Measurements from ENCODE around the gene SUGCT.

SUGCT gene

DNA sequence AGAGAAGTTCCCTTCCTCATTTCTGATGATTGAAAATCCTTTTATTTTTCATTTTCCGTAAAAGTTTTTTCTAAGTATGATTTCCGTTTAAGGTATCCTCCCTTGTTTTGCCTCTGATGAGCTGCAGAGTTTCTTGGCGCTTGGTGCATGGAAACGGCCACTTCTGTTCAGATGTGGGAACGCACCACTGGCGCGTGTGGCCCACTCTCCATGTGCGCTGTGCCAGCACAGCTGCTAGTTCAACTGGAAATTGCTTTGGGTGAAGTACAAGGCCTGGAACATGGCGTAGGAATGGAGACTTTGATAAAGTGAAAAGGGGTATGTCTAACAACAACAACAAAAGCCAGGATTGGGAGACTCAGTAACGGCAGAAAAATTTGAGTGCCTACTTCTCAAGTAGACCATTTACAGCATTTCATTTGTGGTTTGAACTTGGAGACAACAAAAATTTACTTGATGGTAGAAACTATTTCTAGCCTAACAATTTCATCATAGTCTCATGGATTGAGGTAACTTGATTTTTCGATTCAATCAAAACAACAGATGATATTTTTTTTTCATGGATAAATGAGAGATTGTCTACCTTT, 364.2 kb downstream of the SUGCT start:
- no peak for DNase-seq (ENCODE audit: low read depth, low spot score)
- H3K27ac ChIP-seq: no peak overlapping the region

DNA sequence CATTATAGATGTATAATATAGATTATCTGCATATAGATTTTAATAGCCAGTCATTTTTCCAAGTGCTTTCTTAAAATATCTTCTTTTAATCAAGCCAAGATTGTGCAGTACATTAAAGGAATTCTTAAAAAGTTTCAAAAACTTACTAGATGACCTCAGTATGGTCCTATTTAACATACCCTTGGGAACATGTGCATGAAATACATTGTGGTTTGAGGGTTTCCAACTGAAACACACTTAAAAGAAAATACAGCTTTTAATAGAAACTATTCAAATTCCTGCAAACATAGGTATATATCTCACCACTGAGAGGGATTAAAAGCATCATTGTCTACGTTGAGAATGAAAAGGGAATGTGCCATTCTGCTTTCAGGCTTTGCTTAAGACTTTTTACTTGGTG, 364.9 kb downstream of the SUGCT start:
- H3K27ac ChIP-seq: no peak overlapping the region
- no peak for DNase-seq (ENCODE audit: low read depth, low spot score)

DNA sequence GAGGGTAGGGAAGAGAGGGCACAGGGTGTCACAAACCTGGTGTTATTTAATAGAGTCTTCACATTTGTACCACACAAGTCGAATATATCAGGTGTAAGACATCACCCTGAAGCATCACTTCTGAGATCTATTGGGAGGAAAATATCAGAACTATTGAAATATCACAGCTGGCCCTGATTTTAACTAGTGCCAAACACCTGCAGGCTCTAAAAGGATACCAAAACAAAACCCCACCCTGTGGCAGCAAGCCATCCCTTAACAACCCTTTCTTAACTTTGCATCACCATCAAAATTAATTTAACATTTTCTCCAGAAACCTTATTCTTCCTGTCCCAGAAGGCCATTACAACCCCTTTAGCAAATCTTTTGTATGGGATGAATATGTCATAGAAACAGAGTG, 365.4 kb downstream of the SUGCT start:
- no peak for DNase-seq (ENCODE audit: low read depth, low spot score)
- no peak overlapping the region for H3K27ac ChIP-seq

DNA sequence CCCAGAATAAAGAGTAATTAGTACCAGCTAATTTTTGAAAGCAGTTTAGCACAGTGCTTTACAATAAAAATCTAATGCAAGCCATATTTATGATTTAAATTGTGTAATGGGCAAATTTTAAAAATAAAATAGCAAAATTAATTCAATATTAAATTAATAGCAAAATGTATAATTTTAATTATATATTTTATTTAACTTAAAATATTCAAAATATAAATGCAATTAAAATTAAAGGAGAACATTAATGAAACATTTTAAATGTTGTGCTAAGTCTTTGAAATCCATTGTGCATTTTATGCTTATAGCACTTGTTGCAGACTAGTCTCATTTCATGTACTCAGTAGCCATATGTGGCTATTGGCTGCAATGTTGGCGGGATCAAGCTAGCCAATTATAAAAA, 367.6 kb downstream of the SUGCT start:
- no peak overlapping the region for H3K27ac ChIP-seq
- DNase-seq (ENCODE audit: low read depth, low spot score): no peak

DNA sequence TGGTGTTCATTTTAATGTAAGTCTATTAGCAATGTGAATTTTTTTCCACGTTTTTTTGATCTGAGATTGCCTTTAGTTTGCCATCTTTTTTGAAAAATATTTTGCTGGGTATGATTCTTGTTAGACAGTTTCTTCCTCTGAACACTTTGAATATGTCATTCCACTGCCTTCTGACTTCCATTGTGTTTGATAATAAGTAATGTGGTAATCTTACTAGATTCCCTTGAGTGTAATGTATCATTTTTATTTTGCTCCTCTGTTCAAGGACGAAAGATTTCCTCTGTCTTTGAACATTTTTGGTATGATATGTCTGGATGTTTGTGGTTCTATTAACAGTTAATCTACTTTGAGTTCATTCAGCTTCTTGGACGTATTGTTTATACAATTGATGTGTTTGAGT, 371.4 kb downstream of the SUGCT start:
- H3K27ac ChIP-seq: no peak overlapping the region
- no peak for DNase-seq (ENCODE audit: low read depth, low spot score)

DNA sequence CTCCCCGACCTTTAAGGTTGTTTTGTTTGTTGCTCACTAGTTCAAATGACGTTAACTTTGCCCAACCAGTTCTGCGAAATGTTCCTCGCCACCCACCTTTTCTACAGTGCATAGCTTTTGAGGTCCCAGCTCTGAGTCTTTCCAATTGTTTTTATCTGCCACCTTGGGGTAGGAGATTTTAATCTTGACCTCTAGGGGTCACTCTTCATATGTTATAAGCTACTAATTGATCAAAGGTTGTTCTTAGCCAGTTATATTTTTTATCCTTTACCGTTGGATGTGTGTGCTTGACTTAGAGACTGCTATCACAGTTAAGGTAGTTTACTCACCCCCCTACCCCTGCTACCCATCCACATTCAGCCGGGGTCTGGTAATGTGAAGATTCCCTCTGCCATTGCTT, 372.4 kb downstream of the SUGCT start:
- no peak for DNase-seq (ENCODE audit: low read depth, low spot score)
- H3K27ac ChIP-seq: no peak overlapping the region

DNA sequence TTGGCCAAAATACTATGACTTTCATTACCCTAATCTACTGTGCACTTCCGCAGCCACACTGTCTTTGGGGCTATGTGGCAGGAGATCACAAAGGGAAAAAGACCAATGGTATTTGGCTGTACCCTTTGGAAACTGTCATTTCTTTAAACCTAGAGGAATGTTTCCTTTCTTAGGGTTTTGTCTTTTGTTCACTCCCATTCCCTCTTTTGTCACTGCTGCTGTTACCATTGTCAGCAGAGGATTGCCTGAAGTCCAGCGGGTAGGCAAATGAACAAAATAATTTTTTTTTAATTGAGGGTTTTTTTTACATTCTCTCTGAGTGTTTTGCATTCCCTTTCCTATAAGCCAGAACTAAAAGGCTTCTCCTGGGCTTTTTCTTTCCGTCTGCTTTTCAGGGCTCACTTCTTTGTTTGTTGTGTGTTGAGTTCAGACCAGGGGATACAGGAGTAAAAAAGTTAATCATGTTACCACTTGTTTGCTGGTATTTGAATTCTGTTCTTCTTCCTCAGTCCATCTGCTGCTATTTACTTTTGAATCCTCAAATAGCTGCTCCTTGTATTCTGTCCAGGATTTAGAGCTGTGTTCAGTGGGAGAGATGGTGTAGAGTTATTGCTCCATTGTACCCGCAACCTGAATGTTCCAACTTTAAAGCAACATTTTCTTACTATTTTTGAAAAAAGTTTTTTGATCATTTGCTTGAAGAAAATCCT, 374.6 kb downstream of the SUGCT start:
- DNase-seq (ENCODE audit: low read depth, low spot score): no peak
- H3K27ac ChIP-seq: no peak overlapping the region

DNA sequence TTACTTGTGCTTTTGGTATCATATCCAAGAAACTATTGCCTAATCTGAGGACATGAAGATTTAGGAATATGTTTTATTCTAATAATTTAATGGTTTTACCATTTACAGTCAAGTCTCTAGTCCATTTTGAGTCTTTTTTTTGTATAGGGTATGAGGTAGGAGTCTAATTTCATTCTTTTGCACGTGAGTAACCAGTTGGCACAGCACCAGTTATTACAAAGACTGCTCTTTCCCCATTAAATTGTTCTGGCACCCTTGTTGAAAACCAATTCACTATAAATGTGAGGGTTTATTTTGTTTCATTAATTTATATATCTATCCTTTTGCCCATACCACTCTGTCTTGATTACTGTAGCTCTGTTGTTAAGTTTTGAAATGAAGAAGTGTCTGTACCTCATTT, 381.6 kb downstream of the SUGCT start:
- no peak for DNase-seq (ENCODE audit: low read depth, low spot score)
- no peak overlapping the region for H3K27ac ChIP-seq

DNA sequence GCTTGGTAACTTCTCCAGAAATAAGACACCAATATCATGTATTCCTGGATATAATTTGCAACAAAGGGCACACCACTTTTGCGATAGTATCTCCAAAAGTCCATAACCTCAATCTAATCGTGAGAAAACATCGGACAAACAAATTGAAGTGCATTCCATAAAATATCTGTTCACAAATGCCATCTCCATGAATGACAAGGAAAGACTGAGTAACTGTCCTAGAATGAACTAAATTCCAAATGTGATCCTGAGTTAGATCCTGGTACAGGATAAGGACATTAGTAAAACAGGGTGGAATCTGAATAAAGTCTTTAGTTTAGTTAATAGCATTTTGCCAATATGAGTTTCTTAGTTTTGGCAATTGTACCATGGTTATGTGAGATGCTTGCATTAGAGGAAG, 384.2 kb downstream of the SUGCT start:
- no peak overlapping the region for H3K27ac ChIP-seq
- DNase-seq (ENCODE audit: low read depth, low spot score): no peak

DNA sequence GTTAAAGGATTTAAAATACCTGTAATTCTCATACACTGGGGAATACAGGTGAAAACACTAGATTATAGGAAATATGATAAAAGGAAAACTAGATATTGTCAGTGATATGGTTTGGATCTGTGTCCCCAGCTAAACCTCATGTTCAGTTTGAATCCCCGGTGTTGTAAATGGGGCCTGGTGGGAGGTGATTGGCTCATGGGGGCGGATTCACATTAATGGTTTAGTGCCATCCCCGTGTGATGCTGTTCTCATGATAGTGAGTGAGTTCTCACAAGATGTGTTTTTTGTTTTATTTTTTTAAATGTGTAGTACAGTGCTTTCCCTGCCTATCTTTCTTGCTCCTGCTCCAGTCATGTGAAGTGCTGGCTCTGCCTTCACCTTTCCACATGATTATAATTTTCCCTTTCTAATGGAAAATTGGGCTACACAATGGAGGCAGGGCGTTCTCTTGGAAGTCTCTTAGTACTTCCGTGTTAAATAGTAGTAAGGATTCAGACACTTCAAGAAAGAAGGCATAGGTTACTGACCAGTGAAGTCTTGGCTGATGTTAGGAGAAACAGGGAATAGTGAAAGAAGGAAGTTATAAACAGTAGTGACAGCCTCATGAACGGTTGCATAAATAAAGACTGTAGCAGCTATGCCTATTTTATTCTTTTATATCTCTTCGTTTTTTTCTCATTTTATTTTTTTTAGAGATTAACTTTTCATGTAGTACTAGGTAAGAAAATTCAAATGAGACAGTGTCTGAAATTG, 386.4 kb downstream of the SUGCT start:
- no peak for DNase-seq (ENCODE audit: low read depth, low spot score)
- H3K27ac ChIP-seq: no peak overlapping the region

DNA sequence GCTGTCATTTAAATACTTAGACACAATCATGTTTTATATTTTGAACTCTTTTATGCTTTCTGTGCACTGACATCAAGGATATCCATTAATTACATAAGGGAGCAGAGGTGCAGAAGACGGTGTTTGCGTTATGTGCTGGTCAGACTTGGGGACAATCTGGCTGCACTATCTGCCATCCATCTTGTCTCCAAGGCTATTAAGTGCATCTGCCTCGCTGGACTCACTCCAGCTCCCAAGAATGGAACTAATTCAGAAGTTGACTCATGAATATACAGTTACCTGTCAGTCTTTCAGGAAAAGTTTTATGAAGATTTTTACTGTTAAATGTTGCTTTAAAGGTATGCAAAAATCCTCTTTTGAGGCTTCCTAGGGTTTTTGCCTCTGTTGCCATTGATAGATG, 391.0 kb downstream of the SUGCT start:
- no peak overlapping the region for H3K27ac ChIP-seq
- no peak for DNase-seq (ENCODE audit: low read depth, low spot score)

DNA sequence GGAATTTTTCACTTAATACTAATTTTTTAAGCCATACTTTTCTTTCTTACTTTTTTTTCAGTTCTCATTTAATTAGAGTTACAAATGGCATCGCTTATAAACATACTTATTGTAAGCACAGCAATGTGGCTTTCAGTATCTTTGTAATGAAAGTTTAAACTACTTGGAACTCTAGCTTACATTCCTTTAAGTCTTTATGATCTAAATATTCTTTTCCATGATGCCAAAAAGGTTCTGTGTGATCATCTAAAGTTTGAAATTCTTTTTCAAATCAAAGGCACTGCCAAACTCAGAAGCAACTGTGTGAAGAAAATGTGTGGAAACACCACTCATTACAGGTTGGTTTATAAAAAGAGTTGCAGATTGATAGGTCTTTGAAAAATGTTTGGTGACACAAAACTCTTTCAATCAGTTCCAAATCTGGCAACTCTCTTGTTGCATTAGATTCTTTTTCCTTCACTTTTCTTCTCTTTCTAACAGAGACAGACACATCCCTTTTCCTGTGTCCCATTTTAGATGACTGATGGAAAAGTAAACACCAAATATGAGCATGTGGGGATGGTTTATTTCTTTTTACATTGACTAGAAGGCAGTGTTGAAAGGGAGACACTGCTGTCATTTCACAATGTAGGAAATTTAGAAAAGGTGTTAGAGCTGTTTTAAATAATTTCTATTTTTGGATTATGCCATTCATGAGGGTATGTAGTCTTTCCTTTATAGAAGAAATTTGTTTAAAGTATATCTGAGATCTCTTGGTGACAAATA, 392.3 kb downstream of the SUGCT start:
- DNase-seq (ENCODE audit: low read depth, low spot score): no peak
- no peak overlapping the region for H3K27ac ChIP-seq

DNA sequence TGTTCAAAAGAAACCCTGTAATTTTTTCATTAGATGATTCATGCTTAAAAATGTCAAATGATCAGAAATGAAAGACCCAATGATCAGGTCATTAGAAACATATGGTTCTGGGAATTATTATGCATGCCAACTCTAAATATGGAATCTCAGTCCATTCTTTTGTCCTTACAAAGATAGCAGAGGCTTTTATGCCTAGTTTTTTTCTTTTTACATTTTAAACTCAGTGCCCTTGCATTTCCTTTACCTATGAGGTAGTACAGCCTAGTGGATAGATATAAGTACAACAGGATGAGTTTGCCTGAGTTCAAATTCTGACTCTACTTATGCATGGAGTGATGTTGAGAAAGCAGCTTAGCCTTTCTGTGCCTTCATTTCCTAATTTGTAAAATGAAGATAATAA, 392.9 kb downstream of the SUGCT start:
- DNase-seq (ENCODE audit: low read depth, low spot score): no peak

DNA sequence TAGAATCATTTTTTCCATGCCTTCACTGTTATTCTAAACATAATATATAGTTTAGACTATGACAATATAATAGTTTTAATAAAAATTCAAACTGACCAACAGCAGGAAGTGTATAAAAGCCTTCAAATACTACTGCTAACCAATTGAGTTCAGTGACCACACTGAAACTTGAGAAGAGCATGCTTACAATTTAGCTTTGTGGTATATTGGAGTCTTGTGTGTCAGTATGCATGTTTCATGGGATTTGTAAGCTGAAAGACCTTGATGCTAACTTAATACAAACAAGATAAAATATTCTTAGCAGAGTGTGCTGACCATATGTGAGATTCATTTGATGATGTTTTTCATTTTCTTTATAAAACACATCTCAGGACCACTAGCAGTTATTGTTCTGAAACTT, 395.5 kb downstream of the SUGCT start:
- no peak for DNase-seq (ENCODE audit: low read depth, low spot score)

More for the DNA sequence above, 392.9 kb downstream of the SUGCT start:
- no peak overlapping the region for H3K27ac ChIP-seq

DNA sequence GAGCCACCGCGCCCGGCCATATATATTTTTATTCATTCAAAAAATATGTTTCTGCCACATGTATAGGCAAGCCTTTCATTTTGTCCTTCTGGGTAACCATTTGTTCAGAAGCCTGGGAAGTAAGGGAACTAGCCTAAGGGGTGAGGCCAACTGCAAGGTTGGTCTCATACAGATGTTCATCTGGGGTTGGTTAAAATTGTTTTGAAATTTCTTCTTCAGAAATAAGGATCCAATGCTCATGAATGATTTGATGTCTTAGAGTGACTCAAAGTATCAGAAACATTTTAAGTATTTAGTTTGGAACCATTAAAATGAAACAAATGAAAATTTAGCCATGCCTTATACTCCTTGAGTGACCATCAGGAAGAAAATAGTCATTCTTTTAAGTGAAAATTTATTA, 397.2 kb downstream of the SUGCT start:
- no peak overlapping the region for H3K27ac ChIP-seq
- DNase-seq (ENCODE audit: low read depth, low spot score): no peak

More for the DNA sequence above, 395.5 kb downstream of the SUGCT start:
- no peak overlapping the region for H3K27ac ChIP-seq

DNA sequence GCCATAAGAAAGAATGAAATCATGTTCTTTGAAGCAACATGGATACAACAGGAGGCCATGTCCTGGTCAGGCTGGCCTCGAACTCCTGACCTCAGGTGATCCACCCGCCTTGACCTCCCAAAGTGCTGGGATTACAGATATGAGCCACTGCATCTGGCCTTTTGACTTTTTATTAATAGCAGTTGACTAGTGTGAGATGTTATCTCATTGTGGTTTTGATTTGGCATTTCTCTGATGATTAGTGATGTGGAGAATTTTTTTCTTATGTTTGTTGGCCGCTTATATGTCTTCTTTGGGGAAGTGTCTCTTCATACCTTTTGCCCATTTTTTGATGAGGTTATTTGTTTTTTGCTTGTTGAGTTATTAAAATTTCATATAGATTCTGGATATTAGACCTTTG, 400.9 kb downstream of the SUGCT start:
- H3K27ac ChIP-seq: no peak overlapping the region
- DNase-seq (ENCODE audit: low read depth, low spot score): no peak

DNA sequence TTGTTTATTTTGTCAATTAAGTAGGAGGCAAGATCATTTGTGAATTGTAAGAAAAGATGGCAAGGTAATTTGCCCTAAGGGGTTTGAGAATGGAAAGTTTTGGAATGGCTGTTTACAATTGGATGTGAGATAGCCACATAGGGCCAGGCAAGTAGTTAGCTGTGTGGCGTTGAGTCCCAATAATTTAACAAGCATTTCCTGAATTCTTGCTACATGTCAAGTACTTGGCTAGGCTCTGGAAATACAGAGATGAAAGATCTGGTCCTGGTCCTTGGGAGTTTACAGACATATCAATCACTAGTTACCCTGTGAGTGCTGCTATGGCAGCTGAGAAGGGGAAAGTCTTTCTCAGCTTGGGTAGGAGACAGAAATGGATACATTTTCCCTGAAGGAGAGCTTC, 401.6 kb downstream of the SUGCT start:
- DNase-seq (ENCODE audit: low read depth, low spot score): no peak
- H3K27ac ChIP-seq: no peak overlapping the region

DNA sequence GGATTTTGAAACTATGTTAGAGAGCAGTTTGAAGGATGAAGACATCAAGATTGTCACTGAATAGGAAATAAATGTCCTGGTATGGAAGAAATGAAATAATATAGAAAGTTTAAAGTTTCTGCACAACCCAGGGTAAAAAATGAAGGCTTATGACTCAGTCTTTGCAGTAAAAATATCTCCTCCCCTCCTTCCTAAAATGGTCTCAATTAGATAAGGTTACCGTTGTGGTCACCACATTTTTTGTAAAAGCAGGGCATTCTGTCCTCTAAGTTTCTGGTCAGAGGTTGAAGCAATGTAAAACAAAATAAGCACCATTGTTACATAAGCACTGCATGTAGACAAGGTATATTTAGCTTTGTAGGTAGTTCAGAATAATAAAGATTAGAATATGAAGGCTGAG, 403.5 kb downstream of the SUGCT start:
- no peak overlapping the region for H3K27ac ChIP-seq

DNA sequence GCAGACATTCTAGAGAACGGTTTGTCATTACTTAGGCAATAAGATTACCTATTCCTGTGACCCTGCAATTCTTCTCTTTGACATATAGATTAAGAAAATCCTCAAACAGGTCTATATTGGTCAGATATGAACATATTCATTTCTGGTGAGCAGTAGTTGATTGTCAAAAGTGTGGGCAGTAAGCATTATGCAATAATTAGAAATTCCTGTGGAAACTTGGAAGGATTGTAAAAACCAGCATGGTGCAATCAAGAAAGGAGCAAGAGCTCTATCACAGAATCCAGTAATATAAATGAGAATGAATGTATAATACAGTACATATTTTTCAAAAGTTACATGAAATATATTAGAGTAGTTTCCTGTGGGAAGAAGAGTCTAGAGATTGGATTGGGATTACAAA, 406.5 kb downstream of the SUGCT start:
- DNase-seq (ENCODE audit: low read depth, low spot score): no peak
- no peak overlapping the region for H3K27ac ChIP-seq

More for the DNA sequence above, 403.5 kb downstream of the SUGCT start:
- no peak for DNase-seq (ENCODE audit: low read depth, low spot score)

DNA sequence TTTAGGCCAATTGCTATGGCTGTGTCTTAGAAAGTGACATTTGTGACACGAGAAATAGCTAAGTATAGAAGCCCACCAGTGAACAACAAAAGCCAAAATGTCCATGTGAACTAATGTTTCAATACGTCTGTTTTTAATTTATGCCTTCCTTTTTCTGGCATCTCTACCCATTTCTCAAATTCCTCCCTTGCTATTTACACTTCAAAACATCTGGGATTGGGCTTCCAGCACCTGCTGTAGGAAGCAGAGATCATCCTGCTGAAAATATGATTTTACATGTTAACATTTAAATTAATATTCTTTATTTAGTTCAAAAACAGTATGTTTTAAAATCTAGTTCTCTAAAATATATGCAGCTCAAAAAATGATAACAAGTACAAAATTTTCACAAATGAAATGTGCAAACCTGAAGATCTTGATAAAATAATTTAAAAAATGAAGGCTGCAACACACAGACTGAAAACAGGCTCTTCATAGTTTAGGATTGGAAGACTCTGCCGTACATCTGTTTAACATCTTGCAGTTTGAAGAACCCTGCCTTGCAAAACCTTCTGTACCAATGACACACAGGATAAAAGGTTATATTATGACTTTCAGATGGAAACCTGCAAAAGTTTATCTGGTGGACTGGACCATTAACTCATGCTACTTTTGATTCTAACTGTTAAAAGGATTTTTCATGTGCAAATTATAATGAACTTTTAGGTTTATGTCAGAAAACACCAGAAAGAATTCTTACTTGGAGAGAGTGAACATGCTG, 408.4 kb downstream of the SUGCT start:
- H3K27ac ChIP-seq: no peak overlapping the region
- no peak for DNase-seq (ENCODE audit: low read depth, low spot score)
